Measurements from ENCODE around the gene TMCC2. TPM values are rescaled to one million over a fixed set of nuclear protein-coding genes. Genes with fewer than 3 reads are reported as not detected.

TMCC2 gene
- total RNA-seq, 3 donors from 2014 or later (not counting 1 experiment from before 2014, with no cell fraction given) = 0.93 to 1.5 (median 1.1) TPM

GRCh38 chr1:205304046-205304694 lies 76.4 kb downstream of the TMCC2 start:
- peaks cover 15 to 34% of the 10 kb centered on the region in 2 donors for H3K4me1 Mint-ChIP-seq
- H3K36me3 ChIP-seq (ENCODE audit: control insufficient read depth, insufficient read depth, low read length) = peaks cover 81% of the 10 kb centered on the region

DNA sequence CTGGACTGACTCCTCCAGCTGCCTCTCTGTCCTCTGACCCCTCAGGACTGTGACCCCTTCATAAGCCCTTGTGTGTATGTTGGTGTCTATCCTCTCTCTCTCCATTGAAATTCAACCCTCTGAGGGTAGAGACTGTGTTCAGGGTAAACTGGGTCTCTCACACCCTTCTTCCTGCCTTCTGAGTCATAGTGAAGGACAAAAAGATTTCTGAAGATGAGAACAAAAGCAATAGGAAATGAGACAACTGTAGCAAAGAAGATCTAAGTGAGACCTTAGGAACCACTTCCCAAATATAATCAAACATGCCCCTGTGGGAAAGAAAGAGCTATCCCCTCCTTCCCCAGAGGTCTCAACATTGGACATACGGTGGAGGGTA lies 76.9 kb downstream of the TMCC2 start:
- Mint-ChIP-seq H3K27ac (peak overlapping the region in 1 of 2 donors; percentile 30), H3K27me3 (ENCODE audit: low read depth in 2 of 2) (no peaks in the 10 kb centered on the region), H3K4me1 (peaks cover 15 to 34% of the 10 kb centered on the region in 2 donors), H3K4me3 (no peak overlapping the region), H3K9me3 (no peaks in the 10 kb centered on the region), H3K36me3 (peaks cover 21% of the 10 kb centered on the region)
- H3K27me3 ChIP-seq (ENCODE audit: control insufficient read depth, insufficient read depth, low read length) = no peaks in the 10 kb centered on the region
- TF ChIP-seq CTCF (IDR thresholded peaks at IDR 0.05) = no peak
- intact Hi-C loops (cut with micrococcal nuclease) = no loop called here
- H3K4me3 ChIP-seq (ENCODE audit: low read length) = no peak overlapping the region
- no peak for ATAC-seq
- no peak for DNase-seq
- WGBS (ENCODE audit: insufficient coverage) = 92% methylated on average over 1 of the region's 1 CpG
- no peak overlapping the region for H3K27ac ChIP-seq (ENCODE audit: low read length)
- H3K4me1 ChIP-seq (ENCODE audit: control insufficient read depth, insufficient read depth, low read length) = peaks cover 10% of the 10 kb centered on the region
- H3K9me3 ChIP-seq (ENCODE audit: control insufficient read depth, insufficient read depth, low read length) = no peaks in the 10 kb centered on the region
- peaks cover 85% of the 10 kb centered on the region for H3K36me3 ChIP-seq (ENCODE audit: control insufficient read depth, insufficient read depth, low read length)

More at GRCh38 chr1:205304046-205304694, 76.4 kb downstream of the TMCC2 start:
- Histone ChIP-seq H3K27me3 (ENCODE audit: control insufficient read depth, insufficient read depth, low read length) (no peaks in the 10 kb centered on the region), H3K9me3 (ENCODE audit: control insufficient read depth, insufficient read depth, low read length) (no peaks in the 10 kb centered on the region), H3K27ac (ENCODE audit: low read length) (no peak overlapping the region), H3K4me1 (ENCODE audit: control insufficient read depth, insufficient read depth, low read length) (peaks cover 10% of the 10 kb centered on the region), H3K4me3 (ENCODE audit: low read length) (no peak overlapping the region)
- Mint-ChIP-seq H3K9me3 (no peaks in the 10 kb centered on the region), H3K4me3 (no peak overlapping the region), H3K27ac (no peak overlapping the region), H3K27me3 (ENCODE audit: low read depth in 2 of 2) (no peaks in the 10 kb centered on the region), H3K36me3 (peaks cover 21% of the 10 kb centered on the region)
- DNase-seq (no peak), ATAC-seq (no peak)
- intact Hi-C loops (cut with micrococcal nuclease) = no loop called here
- no peak for TF ChIP-seq CTCF (IDR thresholded peaks at IDR 0.05)
- WGBS (ENCODE audit: insufficient coverage) = 95% methylated on average over 19 of the region's 19 CpGs

- no peak overlapping the region for H3K27ac ChIP-seq (ENCODE audit: low read length)
- no peaks in the 10 kb centered on the region for H3K27me3 ChIP-seq (ENCODE audit: control insufficient read depth, insufficient read depth, low read length)
- intact Hi-C loops (cut with micrococcal nuclease) = no loop called here
- Mint-ChIP-seq H3K27me3 (ENCODE audit: low read depth in 2 of 2) (no peaks in the 10 kb centered on the region), H3K27ac (no peak overlapping the region), H3K9me3 (no peaks in the 10 kb centered on the region), H3K4me3 (no peak overlapping the region), H3K4me1 (peaks cover 26 to 46% of the 10 kb centered on the region in 2 donors), H3K36me3 (peaks cover 21% of the 10 kb centered on the region)
- H3K9me3 ChIP-seq (ENCODE audit: control insufficient read depth, insufficient read depth, low read length) = no peaks in the 10 kb centered on the region
- no peak overlapping the region for H3K4me3 ChIP-seq (ENCODE audit: low read length)
- 73% methylated on average over 7 of the region's 7 CpGs for WGBS (ENCODE audit: insufficient coverage)
- no peak for TF ChIP-seq CTCF (IDR thresholded peaks at IDR 0.05)
- ATAC-seq (no peak), DNase-seq (no peak)
- H3K36me3 ChIP-seq (ENCODE audit: control insufficient read depth, insufficient read depth, low read length) = peaks cover 94% of the 10 kb centered on the region
- H3K4me1 ChIP-seq (ENCODE audit: control insufficient read depth, insufficient read depth, low read length) = peaks cover 20% of the 10 kb centered on the region
These were observed 79.3 kb downstream of the TMCC2 start for GRCh38 chr1:205306929-205307566.
